Effector memory CD4-positive, alpha-beta T cell (primary cell): ENCODE results near the gene SGCA.

Experiments
- DNase-seq, 3 donors: peaks; one replicate each; pipeline ENCODE4 v3.0.0-alpha.2; 2020
- H3K27ac ChIP-seq: 2 replicates; pipeline ENCODE4 v1.7.0; 2013; ENCODE audit warnings: mild to moderate bottlenecking, low read length, moderate library complexity; ENCODE audit not compliant: insufficient read depth, poor library complexity, severe bottlenecking
- H3K27me3 ChIP-seq: replicated peaks from 2 replicates; pipeline ENCODE4 v1.7.0; 2013; ENCODE audit warnings: mild to moderate bottlenecking, low read length; ENCODE audit not compliant: insufficient read depth, control insufficient read depth, poor library complexity, severe bottlenecking
- H3K36me3 ChIP-seq: 2 replicates; pipeline ENCODE4 v1.7.0; 2013; ENCODE audit warnings: mild to moderate bottlenecking, low read length, moderate library complexity; ENCODE audit not compliant: control insufficient read depth, insufficient read depth
- H3K4me1 ChIP-seq: 2 replicates; pipeline ENCODE4 v1.7.0; 2013; ENCODE audit warnings: low read length, mild to moderate bottlenecking; ENCODE audit not compliant: control insufficient read depth, insufficient read depth, poor library complexity, severe bottlenecking
- H3K4me3 ChIP-seq: 2 replicates; pipeline ENCODE4 v1.7.0; 2013; ENCODE audit warnings: low read length, low read depth, mild to moderate bottlenecking; ENCODE audit not compliant: insufficient read depth, poor library complexity, severe bottlenecking
- H3K9me3 ChIP-seq: 2 replicates; pipeline ENCODE4 v1.7.0; 2013; ENCODE audit warnings: mild to moderate bottlenecking, low read length, moderate library complexity; ENCODE audit not compliant: control insufficient read depth

SGCA gene

GRCh38 chr17:50149417-50150353 lies 16.1 kb upstream of the SGCA start:
- Histone ChIP-seq H3K9me3 (no peaks in the 10 kb centered on the region), H3K27me3 (no peaks in the 10 kb centered on the region), H3K4me3 (peak overlapping the region; percentile 86), H3K27ac (peak overlapping the region; percentile 86), H3K4me1 (peaks cover 54% of the 10 kb centered on the region), H3K36me3 (peaks cover 9% of the 10 kb centered on the region)
- peak in 2 of 3 donors; percentile 44 to 45 for DNase-seq

DNA sequence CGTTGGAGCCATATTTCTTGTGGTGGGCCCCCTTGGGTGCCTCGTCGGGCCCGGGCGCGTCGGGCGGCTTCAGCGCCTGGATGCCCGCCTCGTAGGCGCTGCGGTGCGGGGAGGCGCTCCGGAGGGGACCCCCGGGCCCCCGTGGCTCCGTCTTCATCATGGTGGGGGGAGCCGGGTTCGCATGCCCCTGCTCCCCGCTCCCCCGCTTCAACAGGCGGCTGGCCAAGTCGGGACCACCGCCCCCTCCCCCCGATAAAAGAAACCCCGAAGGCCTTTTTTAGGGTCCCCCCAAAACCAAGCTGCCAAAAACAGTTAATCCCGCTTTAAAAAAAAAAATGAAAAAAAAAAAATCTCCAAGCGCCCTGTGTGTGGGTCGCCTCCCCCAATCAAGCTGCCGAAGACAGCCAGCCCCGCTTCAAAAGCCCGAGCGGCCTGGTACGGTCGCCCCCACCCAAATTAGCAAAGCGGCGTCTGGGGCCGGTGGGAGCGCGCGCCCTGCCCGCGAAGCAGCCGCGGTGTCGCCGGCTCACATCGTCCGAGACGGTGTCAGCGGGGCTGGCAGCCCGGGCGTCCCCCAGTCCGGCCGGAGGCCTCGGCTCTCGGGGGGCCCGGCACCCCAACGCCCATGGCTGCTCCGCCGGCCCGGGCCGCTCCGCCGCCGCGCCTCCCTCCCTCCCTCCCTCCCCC lies 15.3 kb upstream of the SGCA start, which contains the start of gene PPP1R9B:
TSS of gene PPP1R9B (minus strand) at position 324 of the 687 bp plus-strand sequence. CDS start at position 160, 164 bp downstream.
- Histone ChIP-seq H3K4me3 (peak within 1 kb of the TSS; percentile 86), H3K4me1 (peaks cover 46% of the 10 kb centered on the region), H3K9me3 (no peaks in the 10 kb centered on the region), H3K36me3 (peaks cover 1% of the 10 kb centered on the region), H3K27me3 (no peaks in the 10 kb centered on the region), H3K27ac (peak within 1 kb of the TSS; percentile 86)
- no peak for DNase-seq

- peak overlapping the region; percentile 46 for H3K4me3 ChIP-seq
- no peaks in the 10 kb centered on the region for H3K9me3 ChIP-seq
- peaks cover 38% of the 10 kb centered on the region for H3K4me1 ChIP-seq
- peak; percentile 76 to 83 (median 76) for DNase-seq
- no peaks in the 10 kb centered on the region for H3K27me3 ChIP-seq
- H3K27ac ChIP-seq = peak overlapping the region; percentile 86
- no peaks in the 10 kb centered on the region for H3K36me3 ChIP-seq
Observed at GRCh38 chr17:50151041-50151936, 14.5 kb upstream of the SGCA start.

- Histone ChIP-seq H3K36me3 (no peaks in the 10 kb centered on the region), H3K27me3 (no peaks in the 10 kb centered on the region), H3K27ac (peak overlapping the region; percentile 47), H3K4me1 (peaks cover 31% of the 10 kb centered on the region), H3K4me3 (peak overlapping the region; percentile 46), H3K9me3 (no peaks in the 10 kb centered on the region)
- DNase-seq = no peak
Observed at GRCh38 chr17:50151937-50152547, 13.8 kb upstream of the SGCA start.

GRCh38 chr17:50152736-50153135 lies 13.1 kb upstream of the SGCA start:
- Histone ChIP-seq H3K36me3 (no peaks in the 10 kb centered on the region), H3K4me1 (peaks cover 26% of the 10 kb centered on the region), H3K4me3 (no peak overlapping the region), H3K9me3 (no peaks in the 10 kb centered on the region), H3K27me3 (no peaks in the 10 kb centered on the region), H3K27ac (peak overlapping the region; percentile 47)
- DNase-seq = no peak

DNA sequence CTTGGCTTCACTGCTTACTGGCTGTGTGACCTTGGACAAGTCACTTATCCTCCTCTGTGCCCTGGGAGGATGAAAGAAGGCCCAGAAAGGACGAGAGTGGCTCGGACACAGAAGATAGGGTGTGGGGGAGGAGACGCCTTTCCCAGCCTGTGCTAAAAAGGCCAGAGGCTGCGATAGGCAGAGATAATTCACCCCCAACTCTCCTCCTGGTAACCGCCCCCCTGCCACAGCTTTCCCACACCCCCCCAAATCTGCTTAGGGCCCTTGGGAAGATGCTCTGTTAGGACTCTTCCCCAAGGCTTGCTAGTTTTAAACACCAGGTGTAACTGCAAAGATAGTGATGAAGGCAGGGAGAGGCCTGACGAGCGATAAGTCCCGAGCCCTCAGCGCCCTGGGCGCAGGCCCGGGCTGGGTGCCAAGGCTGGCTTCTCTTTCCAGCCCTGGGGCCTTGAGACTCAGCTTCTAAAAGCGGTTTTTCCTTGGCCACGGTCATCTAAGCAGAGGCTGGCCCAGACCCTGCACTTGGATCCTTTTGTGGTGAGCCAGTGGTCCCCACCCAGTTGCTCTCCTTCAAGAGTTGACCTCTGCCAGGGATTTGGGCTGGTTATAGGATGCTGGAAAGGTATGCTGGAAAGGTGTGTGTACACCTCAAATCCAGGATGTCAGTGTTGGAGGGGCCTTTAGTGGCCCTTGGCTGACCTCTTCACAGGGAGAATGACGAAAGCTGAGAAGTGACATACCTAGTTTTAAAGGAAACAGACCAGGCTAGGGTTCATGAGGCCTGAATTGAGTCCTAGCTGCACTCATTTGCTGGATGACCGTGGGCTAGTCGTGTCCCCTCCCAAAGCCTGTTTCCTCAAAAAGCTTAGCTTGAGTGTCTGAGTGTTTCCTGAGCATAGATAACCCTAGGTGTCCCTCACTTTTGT lies 11.9 kb upstream of the SGCA start:
- Histone ChIP-seq H3K9me3 (no peaks in the 10 kb centered on the region), H3K4me1 (peaks cover 24% of the 10 kb centered on the region), H3K27ac (no peak overlapping the region), H3K4me3 (no peak overlapping the region), H3K36me3 (no peaks in the 10 kb centered on the region), H3K27me3 (no peaks in the 10 kb centered on the region)
- no peak for DNase-seq

DNA sequence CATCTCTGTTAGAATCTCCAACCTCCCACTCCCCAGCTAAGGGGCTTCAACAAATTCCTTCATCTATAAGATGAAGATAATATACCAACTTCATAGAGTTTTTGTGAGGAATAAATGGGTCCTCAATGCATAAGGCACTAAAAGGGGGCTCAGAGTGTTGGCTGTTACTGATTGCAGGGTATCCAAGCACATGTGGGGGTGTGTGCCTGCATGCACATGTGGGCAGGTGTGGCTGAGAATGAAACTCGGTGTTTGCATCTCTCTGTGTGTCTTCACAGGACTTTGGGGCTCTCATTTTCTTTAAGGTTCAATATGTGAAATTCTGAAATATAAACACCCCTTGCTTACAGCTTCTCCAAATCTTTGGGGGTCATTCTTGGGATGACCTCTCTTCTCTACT lies 11.2 kb upstream of the SGCA start:
- Histone ChIP-seq H3K36me3 (no peaks in the 10 kb centered on the region), H3K27ac (no peak overlapping the region), H3K4me3 (no peak overlapping the region), H3K4me1 (peaks cover 24% of the 10 kb centered on the region), H3K27me3 (no peaks in the 10 kb centered on the region), H3K9me3 (no peaks in the 10 kb centered on the region)
- DNase-seq = no peak

GRCh38 chr17:50155115-50155819 lies 10.5 kb upstream of the SGCA start:
- DNase-seq = no peak
- Histone ChIP-seq H3K27ac (no peak overlapping the region), H3K27me3 (no peaks in the 10 kb centered on the region), H3K36me3 (no peaks in the 10 kb centered on the region), H3K4me1 (peaks cover 24% of the 10 kb centered on the region), H3K9me3 (no peaks in the 10 kb centered on the region), H3K4me3 (no peak overlapping the region)
